SK-N-SH treated with all-trans-retinoic acid at 6 μM for 48 hours (cell line): ENCODE results near the gene RBMS3.

Experiments
- ARNTL ChIP-seq: fragments of 450-650 bp; formaldehyde crosslinking; IDR thresholded peaks from 2 replicates; pipeline ENCODE4 v1.5.0; 2020; ENCODE audit warnings: low read depth, mild to moderate bottlenecking, moderate library complexity, borderline replicate concordance
- CSDC2 ChIP-seq: fragments of 250-450 bp; sonication (Bioruptor Pico); IDR thresholded peaks from 2 replicates; pipeline ENCODE4 v1.5.0; 2020; ENCODE audit warnings: mild to moderate bottlenecking, moderate library complexity
- GLIS3 ChIP-seq: fragments of 250-450 bp; sonication (Bioruptor Pico); IDR thresholded peaks from 2 replicates; pipeline ENCODE4 v1.5.0; 2020; ENCODE audit warnings: mild to moderate bottlenecking, moderate library complexity
- ZC3H10 ChIP-seq: fragments of 250-450 bp; sonication (Bioruptor Pico); IDR thresholded peaks from 2 replicates; pipeline ENCODE4 v1.5.1; 2021; ENCODE audit warnings: mild to moderate bottlenecking, moderate library complexity
- ZNF8 ChIP-seq: fragments of 450-650 bp; formaldehyde crosslinking; IDR thresholded peaks from 2 replicates; pipeline ENCODE4 v1.5.0; 2020; ENCODE audit warnings: mild to moderate bottlenecking, moderate library complexity
- TF ChIP-seq, protein P1 (sequence below): fragments of 250-450 bp; sonication (Bioruptor Pico); IDR thresholded peaks from 2 replicates; pipeline ENCODE4 v1.8.0; 2021; ENCODE audit warnings: low read depth, mild to moderate bottlenecking, moderate library complexity, borderline replicate concordance

DNA sequence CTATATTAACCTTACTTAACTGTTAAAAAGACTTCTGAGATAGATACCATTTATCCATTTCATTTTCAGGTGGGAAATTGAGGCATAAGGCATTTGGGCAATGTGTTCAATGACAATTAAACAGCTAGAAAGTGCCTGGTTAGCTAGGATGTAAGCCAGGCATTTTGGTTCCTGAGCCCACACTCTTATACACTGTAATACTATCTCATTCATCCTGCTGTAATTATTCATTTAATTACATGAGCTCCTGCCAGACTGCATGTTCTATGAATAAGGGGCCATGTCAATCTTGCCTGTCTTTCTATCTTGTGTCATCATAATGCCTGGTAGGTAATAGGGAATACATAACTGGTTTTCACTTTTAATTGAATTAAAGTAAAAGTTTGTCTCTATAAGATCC, 74.0 kb downstream of the RBMS3 start:
- TF ChIP-seq, protein P1, sequence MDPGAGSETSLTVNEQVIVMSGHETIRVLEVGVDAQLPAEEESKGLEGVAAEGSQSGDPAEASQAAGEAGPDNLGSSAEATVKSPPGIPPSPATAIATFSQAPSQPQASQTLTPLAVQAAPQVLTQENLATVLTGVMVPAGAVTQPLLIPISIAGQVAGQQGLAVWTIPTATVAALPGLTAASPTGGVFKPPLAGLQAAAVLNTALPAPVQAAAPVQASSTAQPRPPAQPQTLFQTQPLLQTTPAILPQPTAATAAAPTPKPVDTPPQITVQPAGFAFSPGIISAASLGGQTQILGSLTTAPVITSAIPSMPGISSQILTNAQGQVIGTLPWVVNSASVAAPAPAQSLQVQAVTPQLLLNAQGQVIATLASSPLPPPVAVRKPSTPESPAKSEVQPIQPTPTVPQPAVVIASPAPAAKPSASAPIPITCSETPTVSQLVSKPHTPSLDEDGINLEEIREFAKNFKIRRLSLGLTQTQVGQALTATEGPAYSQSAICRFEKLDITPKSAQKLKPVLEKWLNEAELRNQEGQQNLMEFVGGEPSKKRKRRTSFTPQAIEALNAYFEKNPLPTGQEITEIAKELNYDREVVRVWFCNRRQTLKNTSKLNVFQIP (CRISPR knock-in tag), result no peak
- no peak for TF ChIP-seq ARNTL (CRISPR knock-in tag)
- TF ChIP-seq GLIS3, result no peak
- no peak for TF ChIP-seq CSDC2 (CRISPR knock-in tag)
- TF ChIP-seq ZNF8 (CRISPR knock-in tag), result no peak
- no peak for TF ChIP-seq ZC3H10
